ENCODE results near the gene ZNF385C.

GRCh38 chr17:42087736-42088705 lies 10.3 kb downstream of the ZNF385C start:
- TF ChIP-seq, protein P1, sequence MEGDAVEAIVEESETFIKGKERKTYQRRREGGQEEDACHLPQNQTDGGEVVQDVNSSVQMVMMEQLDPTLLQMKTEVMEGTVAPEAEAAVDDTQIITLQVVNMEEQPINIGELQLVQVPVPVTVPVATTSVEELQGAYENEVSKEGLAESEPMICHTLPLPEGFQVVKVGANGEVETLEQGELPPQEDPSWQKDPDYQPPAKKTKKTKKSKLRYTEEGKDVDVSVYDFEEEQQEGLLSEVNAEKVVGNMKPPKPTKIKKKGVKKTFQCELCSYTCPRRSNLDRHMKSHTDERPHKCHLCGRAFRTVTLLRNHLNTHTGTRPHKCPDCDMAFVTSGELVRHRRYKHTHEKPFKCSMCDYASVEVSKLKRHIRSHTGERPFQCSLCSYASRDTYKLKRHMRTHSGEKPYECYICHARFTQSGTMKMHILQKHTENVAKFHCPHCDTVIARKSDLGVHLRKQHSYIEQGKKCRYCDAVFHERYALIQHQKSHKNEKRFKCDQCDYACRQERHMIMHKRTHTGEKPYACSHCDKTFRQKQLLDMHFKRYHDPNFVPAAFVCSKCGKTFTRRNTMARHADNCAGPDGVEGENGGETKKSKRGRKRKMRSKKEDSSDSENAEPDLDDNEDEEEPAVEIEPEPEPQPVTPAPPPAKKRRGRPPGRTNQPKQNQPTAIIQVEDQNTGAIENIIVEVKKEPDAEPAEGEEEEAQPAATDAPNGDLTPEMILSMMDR (IDR thresholded peaks at IDR 0.05) = no peak
- no peak for TF ChIP-seq POLR2AphosphoS5 (IDR thresholded peaks at IDR 0.05)
